ENCODE data around the gene FCN3.
"Not testable (repeated sequence)": the region's sequence is repeated elsewhere in the genome, so short reads cannot be mapped to it uniquely, and the experiment has no call there.

The FCN3 gene

GRCh38 chr1:27384797-27385196 is 10.2 kb upstream of the FCN3 start:
- DNase-seq; intact Hi-C loops (cut with DNase I): not testable (repeated sequence)

GRCh38 chr1:27383661-27384060 is 9.0 kb upstream of the FCN3 start:
- DNase-seq, result no peak
- intact Hi-C loops (cut with DNase I), result no loop called here

GRCh38 chr1:27383039-27383605 is 8.5 kb upstream of the FCN3 start, which contains the start of gene CD164L2:
Gene CD164L2 (minus strand): TSS chr1:27383333. CDS start chr1:27383239, 94 bp downstream.
- intact Hi-C loops (cut with DNase I), result no loop called here
- no peak for DNase-seq

GRCh38 chr1:27381969-27382762 is 7.5 kb upstream of the FCN3 start:
- DNase-seq, result no peak
- intact Hi-C loops (cut with DNase I), result no loop called here

- intact Hi-C loops (cut with DNase I), result no loop called here
- no peak for DNase-seq
Observed at GRCh38 chr1:27380766-27381733, 6.4 kb upstream of the FCN3 start.

GRCh38 chr1:27380224-27380623 is 5.6 kb upstream of the FCN3 start:
- DNase-seq, result no peak
- intact Hi-C loops (cut with DNase I), result no loop called here

GRCh38 chr1:27379564-27380122 is 5.0 kb upstream of the FCN3 start:
- no peak for DNase-seq
- intact Hi-C loops (cut with DNase I), result no loop called here

GRCh38 chr1:27377760-27378495 is 3.3 kb upstream of the FCN3 start:
- intact Hi-C loops (cut with DNase I), result no loop called here
- no peak for DNase-seq

- intact Hi-C loops (cut with DNase I), result no loop called here
- no peak for DNase-seq
Observed at GRCh38 chr1:27372808-27373690, 1.6 kb downstream of the FCN3 start.

GRCh38 chr1:27372022-27372807 is 2.4 kb downstream of the FCN3 start:
- intact Hi-C loops (cut with DNase I), result no loop called here
- no peak for DNase-seq

- DNase-seq, result no peak
- intact Hi-C loops (cut with DNase I), result no loop called here
Observed at GRCh38 chr1:27368869-27369582, 5.6 kb downstream of the FCN3 start.

- DNase-seq, result no peak
- intact Hi-C loops (cut with DNase I), result no loop called here
Observed at GRCh38 chr1:27367160-27367650, 7.4 kb downstream of the FCN3 start.

- peak in 41 of 42 donors; percentile 28 to 82 (median 56) for DNase-seq
- intact Hi-C loops (cut with DNase I), result no loop called here
Observed at GRCh38 chr1:27366411-27367159, 8.0 kb downstream of the FCN3 start, which contains the start of gene MAP3K6. Gene MAP3K6 (minus strand): TSS chr1:27366961. CDS start chr1:27366597, 364 bp downstream.

- peak; percentile 15 to 79 (median 59) for DNase-seq
- intact Hi-C loops (cut with DNase I), result no loop called here
Observed at GRCh38 chr1:27366113-27366410, 8.6 kb downstream of the FCN3 start.

GRCh38 chr1:27365372-27366112 is 9.1 kb downstream of the FCN3 start:
- DNase-seq, result peak; percentile 68 to 92 (median 81)
- intact Hi-C loops (cut with DNase I), result no loop called here

All from head of caudate nucleus (tissue), 42 donors.